Smooth muscle cell (in vitro differentiated cells): ENCODE data around the gene ARHGAP9. TPM values are rescaled to one million over a fixed set of nuclear protein-coding genes. Genes with fewer than 3 reads are reported as not detected.

Experiments used
- DNase-seq: peaks from one replicate; lab custom pipeline; 2025; ENCODE audit not compliant: unreplicated experiment; lab: John Stamatoyannopoulos, UW
- H2AFZ ChIP-seq: fragments of 200-600 bp; sonication (generic); 2 replicates; pipeline ENCODE4 v1.6.0; 2016; ENCODE audit warnings: antibody characterized with exemption, low read depth, mild to moderate bottlenecking
- H3F3A ChIP-seq: fragments of 200-600 bp; sonication (generic); 2 replicates; pipeline ENCODE4 v1.6.0; 2017; ENCODE audit warnings: antibody characterized with exemption, low read depth
- H3K27ac ChIP-seq: fragments of 200-600 bp; sonication (generic); 2 replicates; pipeline ENCODE4 v1.5.1; 2016; ENCODE audit warnings: low read depth, mild to moderate bottlenecking
- H3K27me3 ChIP-seq: fragments of 200-600 bp; sonication (generic); 2 replicates; pipeline ENCODE4 v1.6.1; 2016; ENCODE audit warnings: low read depth, mild to moderate bottlenecking
- H3K36me3 ChIP-seq: fragments of 200-600 bp; sonication (generic); 2 replicates; pipeline ENCODE4 v1.5.1; 2016; ENCODE audit warnings: low read depth
- H3K4me1 ChIP-seq: fragments of 200-600 bp; sonication (generic); 2 replicates; pipeline ENCODE4 v1.5.1; 2016; ENCODE audit warnings: low read depth
- H3K4me2 ChIP-seq: fragments of 200-600 bp; sonication (generic); 2 replicates; pipeline ENCODE4 v1.6.0; 2016; ENCODE audit warnings: mild to moderate bottlenecking
- H3K4me3 ChIP-seq: fragments of 200-600 bp; sonication (generic); 2 replicates; pipeline ENCODE4 v1.5.1; 2016; ENCODE audit warnings: mild to moderate bottlenecking
- H3K79me2 ChIP-seq: fragments of 200-600 bp; sonication (generic); 2 replicates; pipeline ENCODE4 v1.6.0; 2016; ENCODE audit warnings: low read depth, mild to moderate bottlenecking
- H3K9ac ChIP-seq: fragments of 200-600 bp; sonication (generic); 2 replicates; pipeline ENCODE4 v1.6.0; 2016; ENCODE audit warnings: low read depth
- H3K9me3 ChIP-seq: fragments of 200-600 bp; sonication (generic); replicated peaks from 2 replicates; pipeline ENCODE4 v1.5.1; 2016; ENCODE audit warnings: low read depth
- H4K20me1 ChIP-seq: fragments of 200-600 bp; sonication (generic); 2 replicates; pipeline ENCODE4 v1.6.0; 2016; ENCODE audit warnings: low read depth
- WGBS: methylation state at CpG from one replicate; pipeline ENCODE4 v1.1.7; 2016; ENCODE audit warnings: low lambda C conversion rate; 5-methylcytosine and 5-hydroxymethylcytosine counted together
- polyA plus RNA-seq: library from polyadenylated mRNA; unstranded; fragments of >200 nt; fragmentation: Nextera tagmentation; extraction: Ambion mirVana; gene quantifications from 2 replicates; pipeline ENCODE4 v1.2.1, GENCODE V29; 2016
- total RNA-seq: library from RNA; depleted of rRNA; stranded (reverse); fragments of >200 nt; gene quantifications from 2 replicates; pipeline ENCODE4 v1.2.3, GENCODE V29; 2014
- TF ChIP-seq, protein P1 (sequence below): fragments of 200-600 bp; sonication (generic); IDR thresholded peaks from 2 replicates; pipeline ENCODE4 v1.5.1; 2017; ENCODE audit warnings: borderline replicate concordance, mild to moderate bottlenecking, antibody characterized with exemption; ENCODE audit not compliant: insufficient read depth, poor library complexity, severe bottlenecking

Gene ARHGAP9
- total and polyA plus RNA-seq, 2 experiments from 2014 or later, result 1.3 TPM; not detected in 1

- WGBS, result 89% methylated on average over 5 of the region's 5 CpGs
- H3K27me3 ChIP-seq, result peaks cover 63% of the 10 kb centered on the region
Observed at GRCh38 chr12:57473886-57474285, 5.8 kb downstream of the ARHGAP9 start.

GRCh38 chr12:57473392-57473791 lies 6.3 kb downstream of the ARHGAP9 start:
- Histone ChIP-seq H3K36me3 (no peaks in the 10 kb centered on the region), H2AFZ (no peak overlapping the region), H4K20me1 (no peaks in the 10 kb centered on the region), H3K27ac (no peak overlapping the region), H3K4me1 (peaks cover 13% of the 10 kb centered on the region), H3K27me3 (peaks cover 63% of the 10 kb centered on the region), H3K4me3 (no peak overlapping the region), H3K4me2 (no peak overlapping the region), H3K9ac (no peak overlapping the region), H3K9me3 (no peaks in the 10 kb centered on the region), H3K79me2 (no peaks in the 10 kb centered on the region), H3F3A (no peaks in the 10 kb centered on the region)
- TF ChIP-seq, protein P1, sequence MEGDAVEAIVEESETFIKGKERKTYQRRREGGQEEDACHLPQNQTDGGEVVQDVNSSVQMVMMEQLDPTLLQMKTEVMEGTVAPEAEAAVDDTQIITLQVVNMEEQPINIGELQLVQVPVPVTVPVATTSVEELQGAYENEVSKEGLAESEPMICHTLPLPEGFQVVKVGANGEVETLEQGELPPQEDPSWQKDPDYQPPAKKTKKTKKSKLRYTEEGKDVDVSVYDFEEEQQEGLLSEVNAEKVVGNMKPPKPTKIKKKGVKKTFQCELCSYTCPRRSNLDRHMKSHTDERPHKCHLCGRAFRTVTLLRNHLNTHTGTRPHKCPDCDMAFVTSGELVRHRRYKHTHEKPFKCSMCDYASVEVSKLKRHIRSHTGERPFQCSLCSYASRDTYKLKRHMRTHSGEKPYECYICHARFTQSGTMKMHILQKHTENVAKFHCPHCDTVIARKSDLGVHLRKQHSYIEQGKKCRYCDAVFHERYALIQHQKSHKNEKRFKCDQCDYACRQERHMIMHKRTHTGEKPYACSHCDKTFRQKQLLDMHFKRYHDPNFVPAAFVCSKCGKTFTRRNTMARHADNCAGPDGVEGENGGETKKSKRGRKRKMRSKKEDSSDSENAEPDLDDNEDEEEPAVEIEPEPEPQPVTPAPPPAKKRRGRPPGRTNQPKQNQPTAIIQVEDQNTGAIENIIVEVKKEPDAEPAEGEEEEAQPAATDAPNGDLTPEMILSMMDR, result no peak
- no peak for DNase-seq
- WGBS, result 86% methylated on average over 3 of the region's 3 CpGs

More at GRCh38 chr12:57473886-57474285, 5.8 kb downstream of the ARHGAP9 start:
- no peak overlapping the region for H2AFZ ChIP-seq
- no peaks in the 10 kb centered on the region for H3F3A ChIP-seq
- H3K36me3 ChIP-seq, result no peaks in the 10 kb centered on the region
- H4K20me1 ChIP-seq, result no peaks in the 10 kb centered on the region
- TF ChIP-seq, protein P1, result no peak
- peaks cover 13% of the 10 kb centered on the region for H3K4me1 ChIP-seq
- no peaks in the 10 kb centered on the region for H3K9me3 ChIP-seq
- no peak for DNase-seq
- no peaks in the 10 kb centered on the region for H3K79me2 ChIP-seq
- H3K9ac ChIP-seq, result no peak overlapping the region
- H3K4me3 ChIP-seq, result no peak overlapping the region
- H3K27ac ChIP-seq, result no peak overlapping the region
- no peak overlapping the region for H3K4me2 ChIP-seq

DNA sequence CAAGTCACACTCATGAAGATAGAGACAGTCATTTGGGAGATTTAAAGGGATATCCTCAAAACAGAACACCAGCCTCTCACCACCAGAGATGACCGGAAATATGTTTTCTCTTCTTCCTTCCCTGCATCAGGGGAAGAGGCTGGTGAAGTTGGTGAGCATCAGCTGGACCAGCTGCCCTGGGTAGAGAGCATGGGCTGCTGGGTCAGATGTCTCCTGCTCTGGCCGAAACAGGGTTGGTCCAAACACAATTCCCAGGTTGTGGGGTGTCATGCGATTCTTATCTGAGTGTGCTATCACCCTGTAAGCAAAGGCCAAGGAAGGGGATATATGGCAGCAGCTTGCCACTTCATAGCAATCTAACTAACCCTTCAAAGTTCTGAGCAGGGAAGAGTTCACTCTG lies 7.3 kb downstream of the ARHGAP9 start:
- Histone ChIP-seq H2AFZ (no peak overlapping the region), H3F3A (no peaks in the 10 kb centered on the region), H3K27ac (no peak overlapping the region), H3K79me2 (no peaks in the 10 kb centered on the region), H3K4me3 (no peak overlapping the region), H3K4me2 (no peak overlapping the region), H3K9ac (no peak overlapping the region), H3K27me3 (peaks cover 62% of the 10 kb centered on the region), H3K4me1 (peaks cover 13% of the 10 kb centered on the region), H3K36me3 (no peaks in the 10 kb centered on the region), H4K20me1 (no peaks in the 10 kb centered on the region), H3K9me3 (no peaks in the 10 kb centered on the region)
- no peak for DNase-seq
- WGBS, result 96% methylated on average over 3 of the region's 3 CpGs
- TF ChIP-seq, protein P1, result no peak

GRCh38 chr12:57471661-57472060 lies 8.0 kb downstream of the ARHGAP9 start:
- Histone ChIP-seq H3K9me3 (no peaks in the 10 kb centered on the region), H4K20me1 (no peaks in the 10 kb centered on the region), H3K27ac (no peak overlapping the region), H3F3A (no peaks in the 10 kb centered on the region), H2AFZ (no peak overlapping the region), H3K36me3 (no peaks in the 10 kb centered on the region), H3K79me2 (no peaks in the 10 kb centered on the region), H3K4me3 (no peak overlapping the region), H3K4me2 (no peak overlapping the region), H3K9ac (no peak overlapping the region), H3K27me3 (peaks cover 55% of the 10 kb centered on the region), H3K4me1 (peaks cover 13% of the 10 kb centered on the region)
- DNase-seq, result no peak
- TF ChIP-seq, protein P1, result no peak
- 100% methylated on average over 3 of the region's 3 CpGs for WGBS
